BE2C (cell line): ENCODE results near the gene HIVEP3.

Experiments
- DNase-seq: peaks from one replicate; pipeline ENCODE4 v3.0.0-alpha.2; 2020
- H3K27me3 ChIP-seq: fragments of 250-450 bp; sonication (Bioruptor Pico); 2 replicates; pipeline ENCODE4 v1.5.1; 2020; ENCODE audit warnings: mild to moderate bottlenecking
- H3K36me3 ChIP-seq: fragments of 250-450 bp; sonication (Bioruptor Pico); 2 replicates; pipeline ENCODE4 v1.5.1; 2020; ENCODE audit warnings: mild to moderate bottlenecking
- H3K4me1 ChIP-seq: fragments of 250-450 bp; sonication (Bioruptor Pico); 2 replicates; pipeline ENCODE4 v1.5.1; 2020
- H3K4me3 ChIP-seq: 2 replicates; pipeline ENCODE4 v1.5.1; 2011; ENCODE audit warnings: low read depth, low read length
- H3K9me3 ChIP-seq: fragments of 250-450 bp; sonication (Bioruptor Pico); 2 replicates; pipeline ENCODE4 v1.5.1; 2020
- TF ChIP-seq, protein P1 (sequence below): IDR thresholded peaks from 2 replicates; pipeline ENCODE4 v1.5.1; 2012; ENCODE audit warnings: mild to moderate bottlenecking, low read depth, low read length

The HIVEP3 gene

DNA sequence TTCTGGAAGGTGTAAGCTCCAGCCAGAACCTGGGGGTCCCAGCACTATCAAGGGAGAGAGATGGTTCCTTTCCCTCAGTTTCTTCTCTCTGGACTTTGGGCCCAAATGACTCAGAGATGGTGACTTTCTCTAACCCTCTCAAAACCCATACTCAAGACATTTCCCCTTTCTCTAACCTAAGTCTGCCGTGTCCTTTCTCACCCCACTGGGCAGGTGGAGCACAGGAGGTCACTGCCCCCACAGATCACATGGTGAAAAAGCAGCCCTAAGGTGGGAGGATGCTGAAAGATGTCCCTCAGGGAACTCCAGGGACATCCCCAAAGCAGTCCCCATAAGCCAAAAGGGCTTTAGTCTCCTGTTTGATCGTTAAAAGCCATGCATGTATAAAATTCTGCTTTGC, 173.7 kb downstream of the HIVEP3 start:
- Histone ChIP-seq H3K27me3 (no peaks in the 10 kb centered on the region), H3K9me3 (no peaks in the 10 kb centered on the region), H3K4me1 (no peaks in the 10 kb centered on the region), H3K36me3 (no peaks in the 10 kb centered on the region), H3K4me3 (no peak overlapping the region)
- no peak for DNase-seq
- TF ChIP-seq, protein P1, sequence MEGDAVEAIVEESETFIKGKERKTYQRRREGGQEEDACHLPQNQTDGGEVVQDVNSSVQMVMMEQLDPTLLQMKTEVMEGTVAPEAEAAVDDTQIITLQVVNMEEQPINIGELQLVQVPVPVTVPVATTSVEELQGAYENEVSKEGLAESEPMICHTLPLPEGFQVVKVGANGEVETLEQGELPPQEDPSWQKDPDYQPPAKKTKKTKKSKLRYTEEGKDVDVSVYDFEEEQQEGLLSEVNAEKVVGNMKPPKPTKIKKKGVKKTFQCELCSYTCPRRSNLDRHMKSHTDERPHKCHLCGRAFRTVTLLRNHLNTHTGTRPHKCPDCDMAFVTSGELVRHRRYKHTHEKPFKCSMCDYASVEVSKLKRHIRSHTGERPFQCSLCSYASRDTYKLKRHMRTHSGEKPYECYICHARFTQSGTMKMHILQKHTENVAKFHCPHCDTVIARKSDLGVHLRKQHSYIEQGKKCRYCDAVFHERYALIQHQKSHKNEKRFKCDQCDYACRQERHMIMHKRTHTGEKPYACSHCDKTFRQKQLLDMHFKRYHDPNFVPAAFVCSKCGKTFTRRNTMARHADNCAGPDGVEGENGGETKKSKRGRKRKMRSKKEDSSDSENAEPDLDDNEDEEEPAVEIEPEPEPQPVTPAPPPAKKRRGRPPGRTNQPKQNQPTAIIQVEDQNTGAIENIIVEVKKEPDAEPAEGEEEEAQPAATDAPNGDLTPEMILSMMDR = no peak

DNA sequence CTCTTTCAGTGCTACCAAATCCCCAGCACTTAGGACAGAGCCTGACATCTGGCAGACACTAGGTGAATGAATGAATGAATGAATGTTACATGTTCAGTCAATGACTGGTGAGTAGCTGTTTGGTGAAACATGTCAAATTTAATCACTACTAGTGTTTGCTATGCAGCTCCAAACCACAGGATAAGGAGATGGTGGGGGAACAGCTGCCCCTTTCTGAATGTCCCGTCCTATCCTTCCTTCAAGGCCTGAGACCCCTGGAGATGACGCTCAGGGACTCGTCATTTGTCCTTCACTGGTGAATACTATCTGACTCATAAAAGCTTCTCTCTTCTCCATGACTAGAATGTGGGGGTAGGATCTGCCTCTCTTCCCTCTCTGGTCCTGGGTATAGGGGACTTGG, 175.4 kb downstream of the HIVEP3 start:
- Histone ChIP-seq H3K27me3 (no peaks in the 10 kb centered on the region), H3K4me3 (no peak overlapping the region), H3K4me1 (no peaks in the 10 kb centered on the region), H3K36me3 (no peaks in the 10 kb centered on the region), H3K9me3 (no peaks in the 10 kb centered on the region)
- no peak for DNase-seq
- TF ChIP-seq, protein P1 = no peak

DNA sequence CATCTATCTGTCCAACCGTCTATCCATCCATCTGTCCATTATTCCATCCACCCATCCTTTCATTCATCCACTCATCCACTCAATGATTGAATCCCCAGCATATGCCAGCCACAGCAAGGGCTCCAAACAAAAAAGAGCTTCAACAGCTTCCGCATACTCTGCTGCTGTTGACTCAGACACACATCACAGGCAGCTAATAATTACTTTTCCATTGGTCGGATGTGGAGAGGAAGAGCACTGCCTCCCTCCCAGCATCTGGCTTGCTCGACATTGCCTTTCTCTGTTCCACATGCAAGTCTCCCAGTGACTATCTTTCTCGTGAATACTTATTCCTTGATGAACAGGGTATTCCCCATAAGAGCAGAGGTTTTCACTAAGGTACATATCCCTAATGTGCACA, 176.5 kb downstream of the HIVEP3 start:
- Histone ChIP-seq H3K27me3 (no peaks in the 10 kb centered on the region), H3K36me3 (no peaks in the 10 kb centered on the region), H3K9me3 (no peaks in the 10 kb centered on the region), H3K4me1 (no peaks in the 10 kb centered on the region), H3K4me3 (no peak overlapping the region)
- no peak for DNase-seq
- TF ChIP-seq, protein P1 = no peak

DNA sequence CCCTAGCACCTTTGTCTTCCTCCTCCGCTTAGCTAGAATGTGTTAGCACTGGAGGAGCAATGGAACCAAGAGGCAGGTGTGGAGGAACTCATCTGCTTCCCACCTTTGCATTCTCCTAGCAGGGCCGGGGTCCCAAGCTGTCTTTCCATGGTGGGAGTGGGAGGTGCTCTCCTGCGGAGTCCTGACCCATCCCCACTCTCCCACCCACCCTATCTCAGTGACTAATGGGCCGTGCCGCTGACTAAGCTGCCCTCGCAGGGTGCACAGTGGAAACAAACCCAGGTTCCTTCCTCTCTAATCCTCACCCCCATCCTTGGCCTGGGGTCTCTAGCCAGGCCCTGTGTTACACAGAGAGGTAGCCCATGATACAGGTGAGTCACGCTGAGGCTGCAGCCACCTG, 177.5 kb downstream of the HIVEP3 start:
- TF ChIP-seq, protein P1 = no peak
- DNase-seq = no peak
- Histone ChIP-seq H3K36me3 (no peaks in the 10 kb centered on the region), H3K4me3 (no peak overlapping the region), H3K4me1 (no peaks in the 10 kb centered on the region), H3K27me3 (no peaks in the 10 kb centered on the region), H3K9me3 (no peaks in the 10 kb centered on the region)

DNA sequence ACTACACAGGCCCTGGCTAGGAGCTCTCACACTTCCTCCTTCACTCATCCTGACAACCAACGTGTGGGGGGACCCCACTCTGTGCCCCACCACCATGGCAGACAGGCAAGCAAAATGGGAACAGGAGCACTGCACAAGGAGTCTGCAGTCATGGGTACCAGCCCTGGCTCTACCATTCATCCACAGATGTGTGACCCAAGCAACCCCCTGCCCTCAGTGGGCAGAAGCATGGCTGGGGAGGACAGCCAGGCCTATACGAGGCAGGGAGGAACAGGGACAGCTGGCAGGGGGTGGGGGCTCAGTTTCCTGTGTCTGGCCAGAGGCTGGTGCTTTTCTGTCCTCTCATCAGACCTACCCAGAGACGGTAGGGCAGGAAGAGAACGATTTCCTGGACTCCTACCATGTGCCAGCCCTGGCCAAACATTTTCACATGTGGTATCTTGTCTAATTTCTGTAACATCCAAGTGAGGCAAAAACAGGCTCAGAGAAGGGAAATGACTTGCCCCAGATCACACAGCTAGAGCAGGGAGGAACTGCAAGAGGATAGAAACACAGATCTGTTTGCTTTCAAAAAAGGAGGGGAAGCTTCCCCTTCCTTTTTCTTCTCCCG, 178.0 kb downstream of the HIVEP3 start:
- no peaks in the 10 kb centered on the region for H3K4me1 ChIP-seq
- H3K27me3 ChIP-seq = no peaks in the 10 kb centered on the region
- no peaks in the 10 kb centered on the region for H3K36me3 ChIP-seq
- no peak for DNase-seq
- H3K9me3 ChIP-seq = no peaks in the 10 kb centered on the region
- H3K4me3 ChIP-seq = no peak overlapping the region
- TF ChIP-seq, protein P1 = no peak

DNA sequence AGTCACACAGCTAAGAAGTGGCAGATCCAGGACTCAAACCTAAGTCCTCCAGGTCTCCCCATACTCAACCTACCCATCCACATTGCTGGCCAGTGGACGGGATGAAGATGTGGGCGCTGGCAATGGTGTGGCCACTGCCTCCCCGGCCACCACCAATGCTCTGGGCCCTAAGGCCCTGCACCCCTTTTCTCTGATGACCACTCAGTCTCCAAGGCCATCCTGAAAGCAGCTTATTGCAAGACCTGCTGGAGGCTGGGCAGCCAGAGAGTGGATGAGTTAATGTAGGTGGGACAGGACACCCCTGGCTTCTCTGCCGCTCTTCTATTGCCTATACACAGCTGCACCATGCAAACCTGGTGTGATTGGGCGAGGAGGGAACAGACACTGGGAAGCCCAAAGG, 178.7 kb downstream of the HIVEP3 start:
- Histone ChIP-seq H3K27me3 (no peaks in the 10 kb centered on the region), H3K36me3 (no peaks in the 10 kb centered on the region), H3K9me3 (no peaks in the 10 kb centered on the region), H3K4me1 (no peaks in the 10 kb centered on the region), H3K4me3 (no peak overlapping the region)
- TF ChIP-seq, protein P1 = no peak
- DNase-seq = no peak
